ENCODE measurements around the gene LDB2. TPM values are rescaled to one million over a fixed set of nuclear protein-coding genes. Genes with fewer than 3 reads are reported as not detected.

The LDB2 gene
- polyA plus RNA-seq, 3 donors, result not detected

DNA sequence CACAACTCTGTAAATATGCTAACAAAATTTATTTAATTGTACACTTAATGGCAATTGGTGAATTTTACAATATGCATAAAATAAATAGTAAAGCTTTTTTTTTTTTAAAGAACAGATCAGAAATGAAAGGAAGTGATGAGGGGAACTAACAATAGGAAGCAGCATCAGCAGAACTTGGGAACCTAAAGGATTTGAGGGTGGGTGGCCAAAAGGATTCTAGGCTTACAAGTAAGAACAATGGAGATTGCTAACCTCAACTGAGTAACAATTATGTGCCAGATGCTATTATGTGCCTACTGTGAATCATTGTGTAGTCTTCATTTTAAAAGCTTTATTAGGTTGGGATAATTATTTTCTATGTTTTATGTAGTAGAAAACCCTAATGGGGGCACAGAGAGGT lies 185.2 kb downstream of the LDB2 start:
- DNase-seq, result no peak
- TF ChIP-seq, protein P1, sequence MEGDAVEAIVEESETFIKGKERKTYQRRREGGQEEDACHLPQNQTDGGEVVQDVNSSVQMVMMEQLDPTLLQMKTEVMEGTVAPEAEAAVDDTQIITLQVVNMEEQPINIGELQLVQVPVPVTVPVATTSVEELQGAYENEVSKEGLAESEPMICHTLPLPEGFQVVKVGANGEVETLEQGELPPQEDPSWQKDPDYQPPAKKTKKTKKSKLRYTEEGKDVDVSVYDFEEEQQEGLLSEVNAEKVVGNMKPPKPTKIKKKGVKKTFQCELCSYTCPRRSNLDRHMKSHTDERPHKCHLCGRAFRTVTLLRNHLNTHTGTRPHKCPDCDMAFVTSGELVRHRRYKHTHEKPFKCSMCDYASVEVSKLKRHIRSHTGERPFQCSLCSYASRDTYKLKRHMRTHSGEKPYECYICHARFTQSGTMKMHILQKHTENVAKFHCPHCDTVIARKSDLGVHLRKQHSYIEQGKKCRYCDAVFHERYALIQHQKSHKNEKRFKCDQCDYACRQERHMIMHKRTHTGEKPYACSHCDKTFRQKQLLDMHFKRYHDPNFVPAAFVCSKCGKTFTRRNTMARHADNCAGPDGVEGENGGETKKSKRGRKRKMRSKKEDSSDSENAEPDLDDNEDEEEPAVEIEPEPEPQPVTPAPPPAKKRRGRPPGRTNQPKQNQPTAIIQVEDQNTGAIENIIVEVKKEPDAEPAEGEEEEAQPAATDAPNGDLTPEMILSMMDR (IDR thresholded peaks at IDR 0.05), result no peak
- H3K36me3 ChIP-seq (replicated peaks in 1 of 2; ENCODE audit: control insufficient read depth in 1 of 2, insufficient read depth in 2 of 2, low read length in 2 of 2), result no peaks in the 10 kb centered on the region
- Mint-ChIP-seq H3K4me3 (no peak overlapping the region), H3K27me3 (ENCODE audit: low read depth in 3 of 3) (peaks cover 2% of the 10 kb centered on the region in 3 donors), H3K27ac (no peak overlapping the region), H3K36me3 (no peaks in the 10 kb centered on the region), H3K4me1 (no peaks in the 10 kb centered on the region), H3K9me3 (peaks cover 0 to 7% (median 0%) of the 10 kb centered on the region in 7 donors)
- no peaks in the 10 kb centered on the region for H3K79me2 ChIP-seq (ENCODE audit: insufficient read depth, low read length)
- intact Hi-C loops (cut with micrococcal nuclease), result no loop called here
- no peak overlapping the region for H3K27ac ChIP-seq (ENCODE audit: low read depth in 1 of 2, low read length in 2 of 2)
- no peak overlapping the region for H2AFZ ChIP-seq (ENCODE audit: insufficient read depth, low read depth, low read length, poor library complexity, severe bottlenecking)
- no peaks in the 10 kb centered on the region for H4K20me1 ChIP-seq (ENCODE audit: insufficient read depth, low read length)
- H3K4me1 ChIP-seq (ENCODE audit: control insufficient read depth in 1 of 2, insufficient read depth in 2 of 2, low read length in 2 of 2), result no peaks in the 10 kb centered on the region
- H3K4me2 ChIP-seq (replicated peaks; ENCODE audit: extremely low read depth, low read length, poor library complexity, severe bottlenecking), result no peak overlapping the region
- no peak overlapping the region for H3K4me3 ChIP-seq (replicated peaks in 1 of 3; ENCODE audit: low read depth in 2 of 3, low read length in 3 of 3)
- H3K9me3 ChIP-seq (replicated peaks in 1 of 2; ENCODE audit: control insufficient read depth in 1 of 2, insufficient read depth in 1 of 2, low read length in 2 of 2), result no peaks in the 10 kb centered on the region
- no peak overlapping the region for H3K9ac ChIP-seq (ENCODE audit: insufficient read depth, low read length, poor library complexity, severe bottlenecking)
- no peaks in the 10 kb centered on the region for H3K27me3 ChIP-seq (ENCODE audit: control insufficient read depth in 2 of 2, insufficient read depth in 2 of 2, low read length in 2 of 2)

- no peak overlapping the region for H3K4me3 Mint-ChIP-seq
- no peaks in the 10 kb centered on the region for H3K4me1 Mint-ChIP-seq
- no peaks in the 10 kb centered on the region for H3K9me3 ChIP-seq (replicated peaks in 1 of 2; ENCODE audit: control insufficient read depth in 1 of 2, insufficient read depth in 1 of 2, low read length in 2 of 2)
- H3K36me3 Mint-ChIP-seq, result no peaks in the 10 kb centered on the region
- no peak overlapping the region for H3K9ac ChIP-seq (ENCODE audit: insufficient read depth, low read length, poor library complexity, severe bottlenecking)
- H3K27ac Mint-ChIP-seq, result no peak overlapping the region
- no peaks in the 10 kb centered on the region for H3K36me3 ChIP-seq (replicated peaks in 1 of 2; ENCODE audit: control insufficient read depth in 1 of 2, insufficient read depth in 2 of 2, low read length in 2 of 2)
- peaks cover 2 to 4% (median 2%) of the 10 kb centered on the region in 3 donors for H3K27me3 Mint-ChIP-seq (ENCODE audit: low read depth in 3 of 3)
- no peaks in the 10 kb centered on the region for H3K27me3 ChIP-seq (ENCODE audit: control insufficient read depth in 2 of 2, insufficient read depth in 2 of 2, low read length in 2 of 2)
- TF ChIP-seq, protein P1 (IDR thresholded peaks at IDR 0.05), result no peak
- intact Hi-C loops (cut with micrococcal nuclease), result no loop called here
- 73% methylated on average over 3 of the region's 3 CpGs for WGBS (ENCODE audit: insufficient coverage)
- H4K20me1 ChIP-seq (ENCODE audit: insufficient read depth, low read length), result no peaks in the 10 kb centered on the region
- no peak overlapping the region for H3K27ac ChIP-seq (ENCODE audit: low read depth in 1 of 2, low read length in 2 of 2)
- H3K9me3 Mint-ChIP-seq, result peaks cover 0 to 4% (median 0%) of the 10 kb centered on the region in 7 donors
- no peak overlapping the region for H2AFZ ChIP-seq (ENCODE audit: insufficient read depth, low read depth, low read length, poor library complexity, severe bottlenecking)
- H3K4me2 ChIP-seq (replicated peaks; ENCODE audit: extremely low read depth, low read length, poor library complexity, severe bottlenecking), result no peak overlapping the region
- no peaks in the 10 kb centered on the region for H3K79me2 ChIP-seq (ENCODE audit: insufficient read depth, low read length)
- H3K4me1 ChIP-seq (ENCODE audit: control insufficient read depth in 1 of 2, insufficient read depth in 2 of 2, low read length in 2 of 2), result no peaks in the 10 kb centered on the region
- no peak overlapping the region for H3K4me3 ChIP-seq (replicated peaks in 1 of 3; ENCODE audit: low read depth in 2 of 3, low read length in 3 of 3)
- no peak for DNase-seq
Observed at GRCh38 chr4:16710198-16710597, 188.2 kb downstream of the LDB2 start.

Data from CD14-positive monocyte (primary cell).